ENCODE results near the gene FBRSL1.
A peak's percentile ranks its signal among the peaks of the same experiment; 100 is the strongest.

FBRSL1 gene

GRCh38 chr12:132513458-132514135 is 23.6 kb downstream of the FBRSL1 start:
- no peak for DNase-seq

- no peak for DNase-seq
These were observed 24.4 kb downstream of the FBRSL1 start for GRCh38 chr12:132514216-132514820.

GRCh38 chr12:132514838-132515237 is 24.9 kb downstream of the FBRSL1 start:
- DNase-seq, result no peak

GRCh38 chr12:132516095-132517012 is 26.4 kb downstream of the FBRSL1 start:
- no peak for DNase-seq

GRCh38 chr12:132517013-132517739 is 27.2 kb downstream of the FBRSL1 start:
- no peak for DNase-seq

- no peak for DNase-seq
These were observed 27.8 kb downstream of the FBRSL1 start for GRCh38 chr12:132517740-132518100.

- no peak for DNase-seq
These were observed 28.5 kb downstream of the FBRSL1 start for GRCh38 chr12:132518354-132518992.

- DNase-seq, result no peak
These were observed 30.7 kb downstream of the FBRSL1 start for GRCh38 chr12:132520421-132521199.

GRCh38 chr12:132521200-132521580 is 31.2 kb downstream of the FBRSL1 start:
- DNase-seq, result no peak

GRCh38 chr12:132521712-132522292 is 31.9 kb downstream of the FBRSL1 start:
- DNase-seq, result no peak

GRCh38 chr12:132522592-132523380 is 32.8 kb downstream of the FBRSL1 start:
- no peak for DNase-seq

GRCh38 chr12:132523576-132524331 is 33.8 kb downstream of the FBRSL1 start:
- peak; percentile 77 for DNase-seq

GRCh38 chr12:132524405-132524804 is 34.5 kb downstream of the FBRSL1 start:
- no peak for DNase-seq

- no peak for DNase-seq
These were observed 35.3 kb downstream of the FBRSL1 start for GRCh38 chr12:132525011-132525832.

- DNase-seq, result no peak
These were observed 36.0 kb downstream of the FBRSL1 start for GRCh38 chr12:132525833-132526455.

GRCh38 chr12:132527186-132527882 is 37.4 kb downstream of the FBRSL1 start:
- DNase-seq, result no peak

GRCh38 chr12:132527883-132528264 is 37.9 kb downstream of the FBRSL1 start:
- no peak for DNase-seq

Data from activated CD4-positive, CD25-positive, alpha-beta regulatory T cell treated with anti-CD3 and anti-CD28 coated beads, Interleukin-2, amount 50 U/mL, for 72 hours (primary cell).